GM12878 (cell line): ENCODE data around the gene AGER. TPM values are rescaled to one million over a fixed set of nuclear protein-coding genes. Genes with fewer than 3 reads are reported as not detected.

Experiments used
- ATAC-seq: fragments of 200-7000 bp; cut with Tn5 transposase; 3 replicates; pipeline ENCODE4 v1.9.1; 2020; ENCODE audit warnings: mild to moderate bottlenecking, moderate library complexity
- BruUV-seq: library from RNA; stranded (reverse); fragments of 400-500 nt; replicated peaks from 2 replicates; lab custom pipeline; 2021; lab: Mats Ljungman, UMichigan
- CTCF ChIA-PET: fragments of 300-600 bp; sonication (Branson Sonifier 250); formaldehyde crosslinking; extraction: SDS; loops from one replicate; lab custom pipeline; 2021; ENCODE audit warnings: inconsistent platforms; lab: Yijun Ruan, JAX
- POLR2A ChIA-PET: fragments of 350-600 bp; formaldehyde crosslinking; extraction: SDS; loops from one replicate; lab custom pipeline; 2021; ENCODE audit warnings: inconsistent platforms; lab: Charles Lee
- RAD21 ChIA-PET: fragments of 300-600 bp; sonication (Branson Sonifier 250); formaldehyde crosslinking; loops from one replicate; lab custom pipeline; 2023; ENCODE audit warnings: antibody characterized with exemption; ENCODE audit not compliant: unreplicated experiment; lab: Charles Lee
- SMC1A ChIA-PET: fragments of 300-600 bp; sonication (Branson Sonifier 250); formaldehyde crosslinking; loops from one replicate; lab custom pipeline; 2023; ENCODE audit not compliant: unreplicated experiment, uncharacterized antibody; lab: Charles Lee
- DNase-seq: peaks from one replicate; pipeline ENCODE4 v3.0.0-alpha.2; 2011; ENCODE audit warnings: low read depth, low spot score
- FAIRE-seq: peaks from 3 replicates; lab custom pipeline; 2011; peaks lifted over from hg19 to GRCh38; lab: Jason Lieb, UNC
- H2AFZ ChIP-seq: 2 replicates; pipeline ENCODE4 v1.6.0; 2011; ENCODE audit warnings: low read depth, low read length, control low read depth; ENCODE audit not compliant: control insufficient read depth
- H3K27ac ChIP-seq: 2 replicates; pipeline ENCODE4 v1.5.1; 2011; ENCODE audit warnings: control low read depth; ENCODE audit not compliant: control insufficient read depth, insufficient read depth
- H3K27me3 ChIP-seq, 2 experiments: replicated peaks in 1 of 2; 2 replicates each; pipeline versions ENCODE4 v1.6.0 to v1.6.1; 2011; ENCODE audit warnings: low read length in 1 of 2; ENCODE audit not compliant: control insufficient read depth in 2 of 2, insufficient read depth in 2 of 2
- H3K36me3 ChIP-seq, 2 experiments: 2 replicates each; pipeline ENCODE4 v1.5.1; 2011; ENCODE audit warnings: low read length in 1 of 2; ENCODE audit not compliant: control insufficient read depth in 2 of 2, insufficient read depth in 2 of 2
- H3K4me1 ChIP-seq: 2 replicates; pipeline ENCODE4 v1.6.1; 2011; ENCODE audit warnings: mild to moderate bottlenecking, low read length, moderate library complexity, mixed read lengths; ENCODE audit not compliant: control insufficient read depth, insufficient read depth
- H3K4me2 ChIP-seq: 2 replicates; pipeline ENCODE4 v1.6.0; 2011; ENCODE audit warnings: control low read depth; ENCODE audit not compliant: control insufficient read depth, insufficient read depth
- H3K4me3 ChIP-seq: fragments of 200-600 bp; sonication (generic); 2 replicates; pipeline ENCODE4 v1.5.1; 2016
- H3K79me2 ChIP-seq: 2 replicates; pipeline ENCODE4 v1.6.0; 2011; ENCODE audit warnings: low read length; ENCODE audit not compliant: control insufficient read depth, insufficient read depth
- H3K9ac ChIP-seq: 2 replicates; pipeline ENCODE4 v1.8.0; 2011; ENCODE audit warnings: low read length, control low read depth, mixed read lengths; ENCODE audit not compliant: control insufficient read depth, insufficient read depth
- H3K9me3 ChIP-seq: replicated peaks from 3 replicates; pipeline ENCODE4 v1.5.1; 2011; ENCODE audit warnings: mild to moderate bottlenecking, low read length; ENCODE audit not compliant: control insufficient read depth, insufficient read depth
- H4K20me1 ChIP-seq: 2 replicates; pipeline ENCODE4 v1.6.0; 2011; ENCODE audit not compliant: control insufficient read depth, insufficient read depth
- E2F4 ChIP-seq: IDR thresholded peaks from 2 replicates; pipeline ENCODE4 v1.6.1; 2012; ENCODE audit warnings: low read depth, low read length, improper control_type of control experiment
- ETV6 ChIP-seq, 2 experiments: fragments of 450-650 bp in 1 of 2; IDR thresholded peaks in 1 of 2; conservative IDR thresholded peaks in 1 of 2; 2 replicates each; pipeline ENCODE4 v1.6.1; 2014; ENCODE audit warnings: antibody characterized with exemption in 1 of 2, borderline replicate concordance in 1 of 2, low read depth in 1 of 2, mild to moderate bottlenecking in 1 of 2, moderate library complexity in 1 of 2
- IRF5 ChIP-seq: fragments of 450-650 bp; IDR thresholded peaks from 2 replicates; pipeline ENCODE4 v1.6.1; 2017; ENCODE audit warnings: borderline replicate concordance
- WGBS: methylation state at CpG from one replicate; pipeline ENCODE4 v1.1.6; 2016; ENCODE audit warnings: low lambda C conversion rate; ENCODE audit not compliant: insufficient replicate concordance, insufficient coverage; ENCODE audit errors: missing lambda C conversion rate; 5-methylcytosine and 5-hydroxymethylcytosine counted together
- in situ Hi-C: fragments of 300-500 bp; cut with MboI; formaldehyde crosslinking; loops from 9 replicates; pipeline ENCODE4 v1.14.3; 2018; ENCODE audit warnings: mixed read lengths
- intact Hi-C: fragments of 100-400 bp; cut with micrococcal nuclease; formaldehyde crosslinking; loops from one replicate; pipeline ENCODE4 v1.14.2; 2022; ENCODE audit not compliant: unreplicated experiment
- polyA plus RNA-seq, 11 experiments: library from polyadenylated mRNA; depleted of rRNA in 4 of 11; unstranded in 6 of 11; stranded (reverse) in 5 of 11; fragments of >200 nt; fragmentation: Nextera tagmentation in 4 of 11; fragmentation: Illumina TruSeq in 1 of 11; extraction: Ambion mirVana in 4 of 11; extraction: Trizol in 1 of 11; gene quantifications; 1 replicate in 1 of 11; 2 replicates in 10 of 11; pipeline versions ENCODE4 v1.2.1 to v1.2.3, GENCODE V29; 2011 to 2016; ENCODE audit warnings: inconsistent platforms in 2 of 11, missing spikeins in 2 of 11, low read depth in 1 of 11
- total RNA-seq, 4 experiments: library from RNA; depleted of rRNA in 3 of 4; stranded (reverse); fragments of >200 nt in 3 of 4; fragmentation: Illumina TruSeq in 1 of 4; extraction: Trizol in 1 of 4; gene quantifications; 2 replicates each; pipeline versions ENCODE4 v1.2.1 to v1.2.3, GENCODE V29; 2013 to 2021

AGER gene
- total and polyA plus RNA-seq, 10 of the 15 experiments (the other 5 are each of a cell fraction or from before 2014, with no cell fraction given) = 1.1 to 18.2 (median 3.9) TPM

GRCh38 chr6:32156891-32157290 is 27.2 kb downstream of the AGER start:
- TF ChIP-seq IRF5 (no peak), ETV6 (conservative IDR thresholded peaks at IDR 0.05 in 1 of 2, IDR thresholded peaks at IDR 0.05 in 1 of 2; ENCODE audit: borderline replicate concordance in 1 of 2, low read depth in 1 of 2) (no peak), E2F4 (no peak)
- WGBS = 63% methylated on average over 9 of the region's 9 CpGs
- POLR2A ChIA-PET = no interaction called here
- CTCF ChIA-PET = no interaction called here
- DNase-seq (no peak), FAIRE-seq (no peak), ATAC-seq (no peak)
- Histone ChIP-seq H3K36me3 (no peaks in the 10 kb centered on the region; a peak in 2 of 4 replicates), H3K27me3 (peaks cover 0 to 2% of the 10 kb centered on the region in 2 experiments; a peak in 3 of 4 replicates), H2AFZ (no peak overlapping the region), H3K4me2 (no peak overlapping the region), H3K4me1 (peaks cover 3% of the 10 kb centered on the region; the same call in 1 of the 2 replicates), H3K79me2 (no peaks in the 10 kb centered on the region), H4K20me1 (no peaks in the 10 kb centered on the region), H3K4me3 (no peak overlapping the region), H3K27ac (no peak overlapping the region), H3K9me3 (no peaks in the 10 kb centered on the region), H3K9ac (no peak overlapping the region)
- no TSS peak for BruUV-seq
- RAD21 ChIA-PET = no interaction called here
- SMC1A ChIA-PET = no interaction called here
- in situ Hi-C loops (no loop called here), intact Hi-C loops (loop anchor here (10.0 kb wide), 1 partner anchor 112 kb away; no protein-coding TSS in a partner anchor)
